H9 (cell line): ENCODE measurements around the gene USP7. TPM values are rescaled to one million over a fixed set of nuclear protein-coding genes. Genes with fewer than 3 reads are reported as not detected.
A peak's percentile ranks its signal among the peaks of the same experiment; 100 is the strongest.

Experiments
- DNase-seq: peaks from one replicate; pipeline ENCODE4 v3.0.0-alpha.2; 2017
- H2AFZ ChIP-seq: one replicate; pipeline ENCODE4 v1.6.1; 2013; ENCODE audit warnings: mild to moderate bottlenecking, low read length, control low read depth, moderate library complexity
- H2AK5ac ChIP-seq: 2 replicates; pipeline ENCODE4 v1.6.1; 2013; ENCODE audit warnings: low read length, control low read depth, mixed read lengths; ENCODE audit not compliant: insufficient read length
- H2BK120ac ChIP-seq: one replicate; pipeline ENCODE4 v1.6.1; 2013; ENCODE audit warnings: low read depth, mild to moderate bottlenecking, low read length, control low read depth, inconsistent platforms; ENCODE audit not compliant: poor library complexity, severe bottlenecking
- H2BK12ac ChIP-seq: 2 replicates; pipeline ENCODE4 v1.6.1; 2013; ENCODE audit warnings: low read length, control low read depth, mixed read lengths, low read depth; ENCODE audit not compliant: insufficient read length
- H2BK15ac ChIP-seq: 2 replicates; pipeline ENCODE4 v1.6.1; 2013; ENCODE audit warnings: low read depth, low read length, control low read depth
- H2BK20ac ChIP-seq: one replicate; pipeline ENCODE4 v1.6.1; 2013; ENCODE audit warnings: low read depth, mild to moderate bottlenecking, low read length, control low read depth, inconsistent platforms; ENCODE audit not compliant: poor library complexity, severe bottlenecking
- H2BK5ac ChIP-seq: 2 replicates; pipeline ENCODE4 v1.6.1; 2013; ENCODE audit warnings: low read length, control low read depth, mixed read lengths; ENCODE audit not compliant: insufficient read length
- H3K14ac ChIP-seq: 2 replicates; pipeline ENCODE4 v1.6.1; 2013; ENCODE audit warnings: low read length, control low read depth; ENCODE audit not compliant: insufficient read depth
- H3K18ac ChIP-seq: 2 replicates; pipeline ENCODE4 v1.6.1; 2013; ENCODE audit warnings: low read depth, mild to moderate bottlenecking, mixed read lengths, low read length, control low read depth; ENCODE audit not compliant: insufficient read length
- H3K23ac ChIP-seq: 2 replicates; pipeline ENCODE4 v1.6.1; 2013; ENCODE audit warnings: low read length, control low read depth, mixed read lengths, low read depth; ENCODE audit not compliant: insufficient read length
- H3K23me2 ChIP-seq: 2 replicates; pipeline ENCODE4 v1.6.1; 2013; ENCODE audit warnings: low read depth, mild to moderate bottlenecking, mixed read lengths, low read length, control low read depth; ENCODE audit not compliant: insufficient read length, poor library complexity, severe bottlenecking
- H3K27ac ChIP-seq: 2 replicates; pipeline ENCODE4 v1.5.1; 2013; ENCODE audit warnings: low read length, control low read depth, mixed read lengths, low read depth; ENCODE audit not compliant: insufficient read length
- H3K27me3 ChIP-seq: 2 replicates; pipeline ENCODE4 v1.6.1; 2013; ENCODE audit warnings: low read length, control low read depth, inconsistent platforms; ENCODE audit not compliant: insufficient read depth
- H3K4ac ChIP-seq: 2 replicates; pipeline ENCODE4 v1.6.1; 2013; ENCODE audit warnings: low read depth, mild to moderate bottlenecking, control low read depth, inconsistent platforms, low read length, moderate library complexity
- H3K4me1 ChIP-seq: 2 replicates; pipeline ENCODE4 v1.6.1; 2013; ENCODE audit warnings: low read length, control low read depth, inconsistent platforms; ENCODE audit not compliant: insufficient read depth
- H3K4me2 ChIP-seq: 2 replicates; pipeline ENCODE4 v1.6.1; 2013; ENCODE audit warnings: low read length, control low read depth, mixed read lengths; ENCODE audit not compliant: insufficient read length, insufficient read depth
- H3K56ac ChIP-seq: 2 replicates; pipeline ENCODE4 v1.6.1; 2013; ENCODE audit warnings: low read depth, mild to moderate bottlenecking, mixed read lengths, low read length, control low read depth; ENCODE audit not compliant: insufficient read length
- H3K79me1 ChIP-seq: 2 replicates; pipeline ENCODE4 v1.6.1; 2013; ENCODE audit warnings: low read depth, mild to moderate bottlenecking, moderate library complexity, low read length, control low read depth, inconsistent platforms; ENCODE audit not compliant: insufficient read depth, poor library complexity, severe bottlenecking
- H3K79me2 ChIP-seq: 2 replicates; pipeline ENCODE4 v1.6.1; 2013; ENCODE audit warnings: low read length, control low read depth, inconsistent platforms; ENCODE audit not compliant: insufficient read depth
- H3K9ac ChIP-seq: 2 replicates; pipeline ENCODE4 v1.6.1; 2013; ENCODE audit warnings: low read length, control low read depth, mixed read lengths; ENCODE audit not compliant: insufficient read length; ENCODE audit errors: extremely low read depth
- H3K9me3 ChIP-seq: one replicate; pipeline ENCODE4 v1.6.1; 2013; ENCODE audit warnings: low read depth, low read length, inconsistent platforms; ENCODE audit not compliant: control insufficient read depth
- H3T11ph ChIP-seq: one replicate; pipeline ENCODE4 v1.6.1; 2013; ENCODE audit warnings: mild to moderate bottlenecking, low read length, control low read depth, inconsistent platforms
- H4K20me1 ChIP-seq: one replicate; pipeline ENCODE4 v1.6.1; 2013; ENCODE audit not compliant: control insufficient read depth, insufficient read length, insufficient read depth
- H4K5ac ChIP-seq: 2 replicates; pipeline ENCODE4 v1.6.1; 2013; ENCODE audit warnings: low read depth, mild to moderate bottlenecking, mixed read lengths, low read length, control low read depth; ENCODE audit not compliant: insufficient read length
- H4K8ac ChIP-seq: replicated peaks from 2 replicates; pipeline ENCODE4 v1.6.1; 2013; ENCODE audit warnings: low read length, control low read depth, mixed read lengths, low read depth; ENCODE audit not compliant: insufficient read length
- H4K91ac ChIP-seq: 2 replicates; pipeline ENCODE4 v1.6.1; 2013; ENCODE audit warnings: low read depth, mild to moderate bottlenecking, moderate library complexity, mixed read lengths, low read length, control low read depth; ENCODE audit not compliant: insufficient read length
- H3K27ac Mint-ChIP-seq, 3 experiments: 2 replicates in 2 of 3; 3 replicates in 1 of 3; pipeline ENCODE4 v1.8.0; 2020 to 2021; ENCODE audit warnings: mixed read lengths in 3 of 3, mild to moderate bottlenecking in 1 of 3, moderate library complexity in 1 of 3
- H3K27me3 Mint-ChIP-seq: 2 replicates; pipeline ENCODE4 v1.8.0; 2021; ENCODE audit warnings: low read depth, mild to moderate bottlenecking, moderate library complexity, mixed read lengths
- H3K36me3 Mint-ChIP-seq, 3 experiments: 2 replicates in 2 of 3; 3 replicates in 1 of 3; pipeline ENCODE4 v1.8.0; 2020 to 2021; ENCODE audit warnings: low read depth in 3 of 3, mixed read lengths in 3 of 3; ENCODE audit not compliant: insufficient read depth in 1 of 3
- H3K4me1 Mint-ChIP-seq, 2 experiments: 2 replicates each; pipeline ENCODE4 v1.8.0; 2020; ENCODE audit warnings: mixed read lengths in 2 of 2
- H3K4me3 Mint-ChIP-seq, 2 experiments: 2 replicates in 1 of 2; 3 replicates in 1 of 2; pipeline ENCODE4 v1.8.0; 2020 to 2021; ENCODE audit warnings: mild to moderate bottlenecking in 2 of 2, mixed read lengths in 2 of 2, moderate library complexity in 1 of 2
- H3K9me3 Mint-ChIP-seq, 2 experiments: 2 replicates in 1 of 2; 3 replicates in 1 of 2; pipeline ENCODE4 v1.8.0; 2020; ENCODE audit warnings: mild to moderate bottlenecking in 2 of 2, mixed read lengths in 2 of 2, moderate library complexity in 1 of 2
- CTCF ChIP-seq: fragments of 200-600 bp; sonication (generic); conservative IDR thresholded peaks from 3 replicates; pipeline ENCODE4 v1.8.0; 2021; ENCODE audit warnings: antibody characterized with exemption, mild to moderate bottlenecking
- WGBS: extraction: QIAGEN DNeasy Blood & Tissue Kit; methylation state at CpG from one replicate; pipeline ENCODE4 v1.1.7; 2013; ENCODE audit warnings: missing lambda C conversion rate, low lambda C conversion rate, mixed read lengths; ENCODE audit not compliant: insufficient read length; ENCODE audit errors: extremely low coverage; 5-methylcytosine and 5-hydroxymethylcytosine counted together
- total RNA-seq: library from RNA; stranded (reverse); gene quantifications from 2 replicates; pipeline ENCODE4 v1.2.1, GENCODE V29; 2021

The USP7 gene
- total RNA-seq, 1 experiment from 2014 or later: 192 TPM

- Mint-ChIP-seq H3K9me3 (no peaks in the 10 kb centered on the region), H3K4me3 (no peak overlapping the region; a peak in 1 of 5 replicates), H3K36me3 (peaks cover 0 to 3% (median 0%) of the 10 kb centered on the region in 3 experiments; a peak in 3 of 7 replicates), H3K27ac (peak overlapping the region; percentile 34 to 80 (median 55); a peak in 2 of 7 replicates), H3K4me1 (peaks cover 44 to 57% of the 10 kb centered on the region in 2 experiments), H3K27me3 (no peaks in the 10 kb centered on the region)
- Histone ChIP-seq H3K4me2 (no peak overlapping the region), H3K4me1 (no peaks in the 10 kb centered on the region; the same call in 1 of the 2 replicates), H3T11ph (no peak overlapping the region), H3K23me2 (no peaks in the 10 kb centered on the region), H3K23ac (no peak overlapping the region), H2BK5ac (no peak overlapping the region), H2BK15ac (no peak overlapping the region), H4K91ac (no peak overlapping the region), H3K14ac (no peak overlapping the region), H3K27ac (no peak overlapping the region), H3K18ac (no peak overlapping the region), H2BK120ac (no peak overlapping the region), H2BK12ac (no peak overlapping the region), H3K27me3 (no peaks in the 10 kb centered on the region), H3K56ac (no peak overlapping the region), H3K79me2 (peaks cover 73% of the 10 kb centered on the region), H2BK20ac (no peak overlapping the region), H3K4ac (no peak overlapping the region), H2AFZ (no peak overlapping the region), H3K79me1 (peaks cover 6% of the 10 kb centered on the region), H3K9ac (no peak overlapping the region), H4K8ac (no peak overlapping the region), H2AK5ac (no peak overlapping the region), H4K5ac (no peak overlapping the region), H3K9me3 (no peaks in the 10 kb centered on the region), H4K20me1 (no peaks in the 10 kb centered on the region)
- no peak for TF ChIP-seq CTCF
- WGBS: no CpG with 5 or more reads among the region's 4 CpGs
- DNase-seq: no peak
Observed at GRCh38 chr16:8937803-8938202, 25.9 kb downstream of the USP7 start.
